HepG2 (cell line): Measurements from ENCODE around the gene IQGAP2. TPM values are rescaled to one million over a fixed set of nuclear protein-coding genes. Genes with fewer than 3 reads are reported as not detected.

Source experiments
- ATF2 ChIP-seq: sonication (generic); formaldehyde crosslinking; IDR thresholded peaks from 2 replicates; pipeline ENCODE4 v1.4.0; 2020; ENCODE audit warnings: missing genetic modification reagents
- BHLHE40 ChIP-seq: IDR thresholded peaks from 2 replicates; pipeline ENCODE4 v1.6.1; 2011; ENCODE audit warnings: low read length, improper control_type of control experiment
- CCAR2 ChIP-seq: fragments of 200-400 bp; formaldehyde crosslinking; optimal IDR thresholded peaks from 2 replicates; pipeline ENCODE3; 2018; ENCODE audit warnings: low read depth, mild to moderate bottlenecking, low read length, moderate library complexity
- FOXO1 ChIP-seq: sonication (generic); formaldehyde crosslinking; IDR thresholded peaks from 2 replicates; pipeline ENCODE4 v1.4.0; 2020; ENCODE audit warnings: missing genetic modification reagents
- FOXP1 ChIP-seq, 2 experiments: fragments of 450-650 bp in 1 of 2; IDR thresholded peaks; 2 replicates each; pipeline ENCODE4 v1.6.1; 2017 to 2018; ENCODE audit warnings: antibody characterized with exemption in 1 of 2
- HIVEP1 ChIP-seq: sonication (generic); formaldehyde crosslinking; IDR thresholded peaks from 2 replicates; pipeline ENCODE4 v1.4.0; 2020; ENCODE audit warnings: mild to moderate bottlenecking, missing genetic modification reagents
- HMG20A ChIP-seq: IDR thresholded peaks from 2 replicates; pipeline ENCODE4 v1.6.1; 2016; ENCODE audit warnings: borderline replicate concordance
- HNF4G ChIP-seq, 2 experiments: sonication (generic) in 1 of 2; formaldehyde crosslinking in 1 of 2; IDR thresholded peaks; 2 replicates each; pipeline versions ENCODE4 v1.4.0 to v1.6.1; 2011 to 2020; ENCODE audit warnings: borderline replicate concordance in 2 of 2, low read depth in 2 of 2, mild to moderate bottlenecking in 2 of 2, low read length in 1 of 2, missing genetic modification reagents in 1 of 2, moderate library complexity in 1 of 2
- HNRNPLL ChIP-seq: fragments of 200-400 bp; formaldehyde crosslinking; IDR thresholded peaks from 2 replicates; pipeline ENCODE4 v1.6.1; 2017; ENCODE audit warnings: mild to moderate bottlenecking, low read depth, low read length; ENCODE audit not compliant: poor library complexity, severe bottlenecking
- HOMEZ ChIP-seq: IDR thresholded peaks from 2 replicates; pipeline ENCODE4 v1.6.1; 2016; ENCODE audit warnings: low read depth
- IRF2 ChIP-seq: IDR thresholded peaks from 2 replicates; pipeline ENCODE4 v1.6.1; 2018; ENCODE audit warnings: missing genetic modification reagents, missing compliant biosample characterization
- NCOR1 ChIP-seq: fragments of 200-600 bp; sonication (generic); IDR thresholded peaks from 2 replicates; pipeline ENCODE4 v1.7.0; 2017; ENCODE audit warnings: antibody characterized with exemption, low read length, borderline replicate concordance
- NR2F2 ChIP-seq: IDR thresholded peaks from 2 replicates; pipeline ENCODE4 v1.6.1; 2012; ENCODE audit warnings: low read depth, inconsistent platforms, borderline replicate concordance
- PATZ1 ChIP-seq: sonication (generic); formaldehyde crosslinking; IDR thresholded peaks from 2 replicates; pipeline ENCODE4 v1.4.0; 2020; ENCODE audit warnings: missing genetic modification reagents
- SMARCC2 ChIP-seq: fragments of 450-650 bp; IDR thresholded peaks from 2 replicates; pipeline ENCODE4 v1.6.1; 2017; ENCODE audit warnings: antibody characterized with exemption, mild to moderate bottlenecking
- SMYD3 ChIP-seq: sonication (generic); formaldehyde crosslinking; IDR thresholded peaks from 2 replicates; pipeline ENCODE4 v1.8.1; 2023; ENCODE audit warnings: mild to moderate bottlenecking, missing genetic modification reagents
- TARDBP ChIP-seq: sonication (generic); formaldehyde crosslinking; IDR thresholded peaks from 2 replicates; pipeline ENCODE4 v1.8.0; 2022; ENCODE audit warnings: mild to moderate bottlenecking, missing genetic modification reagents
- TBX2 ChIP-seq: sonication (generic); formaldehyde crosslinking; IDR thresholded peaks from 2 replicates; pipeline ENCODE4 v1.5.0; 2020; ENCODE audit warnings: missing genetic modification reagents, mild to moderate bottlenecking, borderline replicate concordance
- TCF7 ChIP-seq: sonication (generic); IDR thresholded peaks from 2 replicates; pipeline ENCODE4 v1.6.1; 2016; ENCODE audit warnings: antibody characterized with exemption, low read depth
- ZBTB20 ChIP-seq: sonication (generic); formaldehyde crosslinking; IDR thresholded peaks from 2 replicates; pipeline ENCODE4 v1.8.1; 2023; ENCODE audit warnings: missing genetic modification reagents, low read depth, mild to moderate bottlenecking, borderline replicate concordance
- ZNF451 ChIP-seq: sonication (generic); formaldehyde crosslinking; IDR thresholded peaks from 2 replicates; pipeline ENCODE4 v1.5.0; 2020; ENCODE audit warnings: mild to moderate bottlenecking, missing genetic modification reagents
- ZNF644 ChIP-seq: IDR thresholded peaks from 2 replicates; pipeline ENCODE4 v1.6.1; 2016; ENCODE audit warnings: low read depth
- ZNF691 ChIP-seq: sonication (generic); formaldehyde crosslinking; IDR thresholded peaks from 2 replicates; pipeline ENCODE4 v1.4.0; 2020; ENCODE audit warnings: missing genetic modification reagents, low read depth, mild to moderate bottlenecking, borderline replicate concordance
- ZNF709 ChIP-seq: sonication (generic); formaldehyde crosslinking; IDR thresholded peaks from 2 replicates; pipeline ENCODE4 v1.5.0; 2020; ENCODE audit warnings: mild to moderate bottlenecking, missing genetic modification reagents
- polyA plus RNA-seq, 8 experiments: library from polyadenylated mRNA; depleted of rRNA in 3 of 8; stranded (reverse) in 7 of 8; unstranded in 1 of 8; fragments of >200 nt; fragmentation: Illumina TruSeq in 4 of 8; extraction: Trizol in 4 of 8; gene quantifications; 2 replicates each; pipeline versions ENCODE4 v1.2.1 to v1.2.3, GENCODE V29; 2011 to 2016; ENCODE audit warnings: low read depth in 4 of 8, missing spikeins in 1 of 8, mixed read lengths in 1 of 8; ENCODE audit not compliant: insufficient read depth in 1 of 8
- total RNA-seq, 5 experiments: library from RNA; depleted of rRNA; stranded (reverse); fragments of >200 nt; fragmentation: Illumina TruSeq; extraction: Trizol; gene quantifications; 2 replicates each; pipeline ENCODE4 v1.2.3, GENCODE V29; 2016; ENCODE audit warnings: low read depth in 1 of 5

Gene IQGAP2
- total and polyA plus RNA-seq, 2 of the 13 experiments (the other 11 are each of a cell fraction or from before 2014, with no cell fraction given), result 35.2 to 83.3 TPM

- TF ChIP-seq HNF4G (IDR thresholded peaks at IDR 0.05; ENCODE audit: borderline replicate concordance, low read depth, low read length) (peak; percentile 61; the same call in 1 of the 2 replicates), HNF4G (CRISPR knock-in tag; IDR thresholded peaks at IDR 0.05; ENCODE audit: borderline replicate concordance, low read depth) (no peak; the same call in 1 of the 2 replicates), SMARCC2 (no peak), SMYD3 (CRISPR knock-in tag) (0 out of 2 replicates have a peak, but pooled peaks have one; percentile 47), HMG20A (CRISPR knock-in tag) (peak; percentile 67; the same call in 1 of the 2 replicates), NCOR1 (no peak), HIVEP1 (no peak), ZBTB20 (CRISPR knock-in tag) (peak; percentile 43; the same call in 1 of the 2 replicates), IRF2 (CRISPR knock-in tag) (peak; percentile 59; the same call in 1 of the 2 replicates), FOXO1 (CRISPR knock-in tag) (peak; percentile 68; the same call in 1 of the 2 replicates), PATZ1 (CRISPR knock-in tag) (peak; percentile 50; the same call in 1 of the 2 replicates), ZNF644 (CRISPR knock-in tag) (peak; percentile 72), ZNF691 (CRISPR knock-in tag) (0 out of 2 replicates have a peak, but pooled peaks have one; percentile 50), HNRNPLL (no peak), FOXP1 (IDR thresholded peaks at IDR 0.05) (no peak), FOXP1 (CRISPR knock-in tag; IDR thresholded peaks at IDR 0.05) (peak; percentile 63), CCAR2 (no peak), ZNF709 (no peak), ZNF451 (no peak), ATF2 (no peak), HOMEZ (CRISPR knock-in tag) (no peak; the same call in 1 of the 2 replicates), NR2F2 (peak; percentile 78), TCF7 (peak; percentile 27; the same call in 1 of the 2 replicates), TBX2 (CRISPR knock-in tag) (peak; percentile 32; the same call in 1 of the 2 replicates), TARDBP (peak; percentile 70; the same call in 1 of the 2 replicates), BHLHE40 (no peak)
Measured at GRCh38 chr5:76389513-76390154, 13.5 kb upstream of the IQGAP2 start (continued).
